KBM-7 (cell line): ENCODE results near the gene OAF.
A peak's percentile ranks its signal among the peaks of the same experiment; 100 is the strongest.

Experiments
- DNase-seq: peaks from one replicate; pipeline ENCODE4 v3.0.0-alpha.2; 2015
- in situ Hi-C: fragments of 300-500 bp; cut with MboI; formaldehyde crosslinking; loops from 2 replicates; pipeline ENCODE4 v1.14.3; 2020; ENCODE audit warnings: low sequenced_read_pairs, low pct_unique_long_range_greater_than_20kb, mixed read lengths

OAF gene

GRCh38 chr11:120198403-120198786 is 12.4 kb upstream of the OAF start:
- DNase-seq: no peak
- in situ Hi-C loops: no loop called here

GRCh38 chr11:120198787-120199469 is 11.9 kb upstream of the OAF start:
- no peak for DNase-seq
- in situ Hi-C loops: no loop called here

GRCh38 chr11:120199613-120200012 is 11.2 kb upstream of the OAF start:
- no peak for DNase-seq
- in situ Hi-C loops: no loop called here

GRCh38 chr11:120200677-120201076 is 10.2 kb upstream of the OAF start:
- in situ Hi-C loops: no loop called here
- no peak for DNase-seq

GRCh38 chr11:120201653-120202052 is 9.2 kb upstream of the OAF start:
- no peak for DNase-seq
- in situ Hi-C loops: no loop called here

- in situ Hi-C loops: no loop called here
- DNase-seq: no peak
Measured at GRCh38 chr11:120203626-120204025, 7.2 kb upstream of the OAF start.

- in situ Hi-C loops: no loop called here
- DNase-seq: no peak
Measured at GRCh38 chr11:120205596-120206161, 5.2 kb upstream of the OAF start.

GRCh38 chr11:120207512-120207911 is 3.3 kb upstream of the OAF start:
- in situ Hi-C loops: no loop called here
- no peak for DNase-seq

- DNase-seq: peak; percentile 55
- in situ Hi-C loops: no loop called here
Measured at GRCh38 chr11:120208001-120208441, 2.8 kb upstream of the OAF start.

- DNase-seq: peak; percentile 76
- in situ Hi-C loops: no loop called here
Measured at GRCh38 chr11:120208777-120209176, 2.1 kb upstream of the OAF start.

- in situ Hi-C loops: no loop called here
Measured at GRCh38 chr11:120209746-120210625, 846 bp upstream of the OAF start.

GRCh38 chr11:120211522-120212258 is 858 bp downstream of the OAF start:
- in situ Hi-C loops: no loop called here
- peak; percentile 21 for DNase-seq

More at GRCh38 chr11:120209746-120210625, 846 bp upstream of the OAF start:
- DNase-seq: no peak

- no peak for DNase-seq
- in situ Hi-C loops: no loop called here
Measured at GRCh38 chr11:120212259-120212878, 1.5 kb downstream of the OAF start.

GRCh38 chr11:120212926-120213325 is 2.1 kb downstream of the OAF start:
- DNase-seq: no peak
- in situ Hi-C loops: no loop called here

- in situ Hi-C loops: no loop called here
- no peak for DNase-seq
Measured at GRCh38 chr11:120214581-120214980, 3.7 kb downstream of the OAF start.

- in situ Hi-C loops: no loop called here
Measured at GRCh38 chr11:120215634-120216033, 4.8 kb downstream of the OAF start.

GRCh38 chr11:120216426-120217102 is 5.7 kb downstream of the OAF start:
- in situ Hi-C loops: no loop called here
- no peak for DNase-seq

More at GRCh38 chr11:120215634-120216033, 4.8 kb downstream of the OAF start:
- DNase-seq: no peak

GRCh38 chr11:120217526-120217925 is 6.7 kb downstream of the OAF start:
- no peak for DNase-seq
- in situ Hi-C loops: no loop called here
